H9 (cell line): Measurements from ENCODE around the gene NKAIN4. TPM values are rescaled to one million over a fixed set of nuclear protein-coding genes. Genes with fewer than 3 reads are reported as not detected.

ENCODE experiments used
- DNase-seq: peaks from one replicate; pipeline ENCODE4 v3.0.0-alpha.2; 2017
- H2AFZ ChIP-seq: one replicate; pipeline ENCODE4 v1.6.1; 2013; ENCODE audit warnings: mild to moderate bottlenecking, low read length, control low read depth, moderate library complexity
- H2AK5ac ChIP-seq: 2 replicates; pipeline ENCODE4 v1.6.1; 2013; ENCODE audit warnings: low read length, control low read depth, mixed read lengths; ENCODE audit not compliant: insufficient read length
- H2BK120ac ChIP-seq: one replicate; pipeline ENCODE4 v1.6.1; 2013; ENCODE audit warnings: low read depth, mild to moderate bottlenecking, low read length, control low read depth, inconsistent platforms; ENCODE audit not compliant: poor library complexity, severe bottlenecking
- H2BK12ac ChIP-seq: 2 replicates; pipeline ENCODE4 v1.6.1; 2013; ENCODE audit warnings: low read length, control low read depth, mixed read lengths, low read depth; ENCODE audit not compliant: insufficient read length
- H2BK15ac ChIP-seq: 2 replicates; pipeline ENCODE4 v1.6.1; 2013; ENCODE audit warnings: low read depth, low read length, control low read depth
- H2BK20ac ChIP-seq: one replicate; pipeline ENCODE4 v1.6.1; 2013; ENCODE audit warnings: low read depth, mild to moderate bottlenecking, low read length, control low read depth, inconsistent platforms; ENCODE audit not compliant: poor library complexity, severe bottlenecking
- H2BK5ac ChIP-seq: 2 replicates; pipeline ENCODE4 v1.6.1; 2013; ENCODE audit warnings: low read length, control low read depth, mixed read lengths; ENCODE audit not compliant: insufficient read length
- H3K14ac ChIP-seq: 2 replicates; pipeline ENCODE4 v1.6.1; 2013; ENCODE audit warnings: low read length, control low read depth; ENCODE audit not compliant: insufficient read depth
- H3K18ac ChIP-seq: 2 replicates; pipeline ENCODE4 v1.6.1; 2013; ENCODE audit warnings: low read depth, mild to moderate bottlenecking, mixed read lengths, low read length, control low read depth; ENCODE audit not compliant: insufficient read length
- H3K23ac ChIP-seq: 2 replicates; pipeline ENCODE4 v1.6.1; 2013; ENCODE audit warnings: low read length, control low read depth, mixed read lengths, low read depth; ENCODE audit not compliant: insufficient read length
- H3K23me2 ChIP-seq: 2 replicates; pipeline ENCODE4 v1.6.1; 2013; ENCODE audit warnings: low read depth, mild to moderate bottlenecking, mixed read lengths, low read length, control low read depth; ENCODE audit not compliant: insufficient read length, poor library complexity, severe bottlenecking
- H3K27ac ChIP-seq: 2 replicates; pipeline ENCODE4 v1.5.1; 2013; ENCODE audit warnings: low read length, control low read depth, mixed read lengths, low read depth; ENCODE audit not compliant: insufficient read length
- H3K27me3 ChIP-seq: 2 replicates; pipeline ENCODE4 v1.6.1; 2013; ENCODE audit warnings: low read length, control low read depth, inconsistent platforms; ENCODE audit not compliant: insufficient read depth
- H3K4ac ChIP-seq: 2 replicates; pipeline ENCODE4 v1.6.1; 2013; ENCODE audit warnings: low read depth, mild to moderate bottlenecking, control low read depth, inconsistent platforms, low read length, moderate library complexity
- H3K4me1 ChIP-seq: 2 replicates; pipeline ENCODE4 v1.6.1; 2013; ENCODE audit warnings: low read length, control low read depth, inconsistent platforms; ENCODE audit not compliant: insufficient read depth
- H3K4me2 ChIP-seq: 2 replicates; pipeline ENCODE4 v1.6.1; 2013; ENCODE audit warnings: low read length, control low read depth, mixed read lengths; ENCODE audit not compliant: insufficient read length, insufficient read depth
- H3K56ac ChIP-seq: 2 replicates; pipeline ENCODE4 v1.6.1; 2013; ENCODE audit warnings: low read depth, mild to moderate bottlenecking, mixed read lengths, low read length, control low read depth; ENCODE audit not compliant: insufficient read length
- H3K79me1 ChIP-seq: 2 replicates; pipeline ENCODE4 v1.6.1; 2013; ENCODE audit warnings: low read depth, mild to moderate bottlenecking, moderate library complexity, low read length, control low read depth, inconsistent platforms; ENCODE audit not compliant: insufficient read depth, poor library complexity, severe bottlenecking
- H3K79me2 ChIP-seq: 2 replicates; pipeline ENCODE4 v1.6.1; 2013; ENCODE audit warnings: low read length, control low read depth, inconsistent platforms; ENCODE audit not compliant: insufficient read depth
- H3K9ac ChIP-seq: 2 replicates; pipeline ENCODE4 v1.6.1; 2013; ENCODE audit warnings: low read length, control low read depth, mixed read lengths; ENCODE audit not compliant: insufficient read length; ENCODE audit errors: extremely low read depth
- H3K9me3 ChIP-seq: one replicate; pipeline ENCODE4 v1.6.1; 2013; ENCODE audit warnings: low read depth, low read length, inconsistent platforms; ENCODE audit not compliant: control insufficient read depth
- H3T11ph ChIP-seq: one replicate; pipeline ENCODE4 v1.6.1; 2013; ENCODE audit warnings: mild to moderate bottlenecking, low read length, control low read depth, inconsistent platforms
- H4K20me1 ChIP-seq: one replicate; pipeline ENCODE4 v1.6.1; 2013; ENCODE audit not compliant: control insufficient read depth, insufficient read length, insufficient read depth
- H4K5ac ChIP-seq: 2 replicates; pipeline ENCODE4 v1.6.1; 2013; ENCODE audit warnings: low read depth, mild to moderate bottlenecking, mixed read lengths, low read length, control low read depth; ENCODE audit not compliant: insufficient read length
- H4K8ac ChIP-seq: replicated peaks from 2 replicates; pipeline ENCODE4 v1.6.1; 2013; ENCODE audit warnings: low read length, control low read depth, mixed read lengths, low read depth; ENCODE audit not compliant: insufficient read length
- H4K91ac ChIP-seq: 2 replicates; pipeline ENCODE4 v1.6.1; 2013; ENCODE audit warnings: low read depth, mild to moderate bottlenecking, moderate library complexity, mixed read lengths, low read length, control low read depth; ENCODE audit not compliant: insufficient read length
- H3K27ac Mint-ChIP-seq, 3 experiments: 2 replicates in 2 of 3; 3 replicates in 1 of 3; pipeline ENCODE4 v1.8.0; 2020 to 2021; ENCODE audit warnings: mixed read lengths in 3 of 3, mild to moderate bottlenecking in 1 of 3, moderate library complexity in 1 of 3
- H3K27me3 Mint-ChIP-seq: 2 replicates; pipeline ENCODE4 v1.8.0; 2021; ENCODE audit warnings: low read depth, mild to moderate bottlenecking, moderate library complexity, mixed read lengths
- H3K36me3 Mint-ChIP-seq, 3 experiments: 2 replicates in 2 of 3; 3 replicates in 1 of 3; pipeline ENCODE4 v1.8.0; 2020 to 2021; ENCODE audit warnings: low read depth in 3 of 3, mixed read lengths in 3 of 3; ENCODE audit not compliant: insufficient read depth in 1 of 3
- H3K4me1 Mint-ChIP-seq, 2 experiments: 2 replicates each; pipeline ENCODE4 v1.8.0; 2020; ENCODE audit warnings: mixed read lengths in 2 of 2
- H3K4me3 Mint-ChIP-seq, 2 experiments: 2 replicates in 1 of 2; 3 replicates in 1 of 2; pipeline ENCODE4 v1.8.0; 2020 to 2021; ENCODE audit warnings: mild to moderate bottlenecking in 2 of 2, mixed read lengths in 2 of 2, moderate library complexity in 1 of 2
- H3K9me3 Mint-ChIP-seq, 2 experiments: 2 replicates in 1 of 2; 3 replicates in 1 of 2; pipeline ENCODE4 v1.8.0; 2020; ENCODE audit warnings: mild to moderate bottlenecking in 2 of 2, mixed read lengths in 2 of 2, moderate library complexity in 1 of 2
- CTCF ChIP-seq: fragments of 200-600 bp; sonication (generic); conservative IDR thresholded peaks from 3 replicates; pipeline ENCODE4 v1.8.0; 2021; ENCODE audit warnings: antibody characterized with exemption, mild to moderate bottlenecking
- WGBS: extraction: QIAGEN DNeasy Blood & Tissue Kit; methylation state at CpG from one replicate; pipeline ENCODE4 v1.1.7; 2013; ENCODE audit warnings: missing lambda C conversion rate, low lambda C conversion rate, mixed read lengths; ENCODE audit not compliant: insufficient read length; ENCODE audit errors: extremely low coverage; 5-methylcytosine and 5-hydroxymethylcytosine counted together
- total RNA-seq: library from RNA; stranded (reverse); gene quantifications from 2 replicates; pipeline ENCODE4 v1.2.1, GENCODE V29; 2021

Gene NKAIN4
- total RNA-seq, 1 experiment from 2014 or later: 20.9 TPM

GRCh38 chr20:63268671-63269439 is 14.6 kb upstream of the NKAIN4 start:
- no peaks in the 10 kb centered on the region for H3K9me3 Mint-ChIP-seq
- Histone ChIP-seq H3K18ac (no peak overlapping the region), H3K9ac (no peak overlapping the region), H4K5ac (no peak overlapping the region), H2BK20ac (no peak overlapping the region), H3T11ph (no peak overlapping the region), H2BK12ac (no peak overlapping the region), H2BK15ac (no peak overlapping the region), H2AK5ac (no peak overlapping the region), H4K8ac (no peak overlapping the region), H3K79me2 (peaks cover 8% of the 10 kb centered on the region; the same call in 1 of the 2 replicates), H3K4me1 (0 out of 2 replicates have a peak, but pooled peaks cover 1% of the 10 kb centered on the region), H3K14ac (no peak overlapping the region), H2AFZ (no peak overlapping the region), H2BK5ac (no peak overlapping the region), H3K27me3 (no peaks in the 10 kb centered on the region), H3K27ac (no peak overlapping the region), H3K56ac (no peak overlapping the region), H3K79me1 (peaks cover 3% of the 10 kb centered on the region), H3K4me2 (no peak overlapping the region), H4K20me1 (no peaks in the 10 kb centered on the region), H2BK120ac (no peak overlapping the region), H3K23me2 (no peaks in the 10 kb centered on the region), H3K9me3 (no peaks in the 10 kb centered on the region), H4K91ac (no peak overlapping the region), H3K4ac (no peak overlapping the region), H3K23ac (no peak overlapping the region)
- no CpG with 5 or more reads among the region's 18 CpGs for WGBS
- no peak overlapping the region for H3K27ac Mint-ChIP-seq
- TF ChIP-seq CTCF: no peak
- no peak for DNase-seq
- H3K4me3 Mint-ChIP-seq: no peak overlapping the region
- no peaks in the 10 kb centered on the region for H3K36me3 Mint-ChIP-seq
- peaks cover 17 to 26% of the 10 kb centered on the region in 2 experiments for H3K4me1 Mint-ChIP-seq
- peaks cover 11% of the 10 kb centered on the region for H3K27me3 Mint-ChIP-seq
